ENCODE data around the gene JPH2.

Gene JPH2

GRCh38 chr20:44203161-44203560 is 16.2 kb upstream of the JPH2 start:
- no peak for TF ChIP-seq CTCF (IDR thresholded peaks at IDR 0.05)

GRCh38 chr20:44200983-44201382 is 14.0 kb upstream of the JPH2 start:
- TF ChIP-seq CTCF (IDR thresholded peaks at IDR 0.05): no peak

GRCh38 chr20:44200371-44200770 is 13.4 kb upstream of the JPH2 start:
- no peak for TF ChIP-seq CTCF (IDR thresholded peaks at IDR 0.05)

- no peak for TF ChIP-seq CTCF (IDR thresholded peaks at IDR 0.05)
These were observed 12.9 kb upstream of the JPH2 start for GRCh38 chr20:44199877-44200276.

- no peak for TF ChIP-seq CTCF (IDR thresholded peaks at IDR 0.05)
These were observed 11.9 kb upstream of the JPH2 start for GRCh38 chr20:44198872-44199271.

- no peak for TF ChIP-seq CTCF (IDR thresholded peaks at IDR 0.05)
These were observed 9.3 kb upstream of the JPH2 start for GRCh38 chr20:44196271-44196670.

- TF ChIP-seq CTCF (IDR thresholded peaks at IDR 0.05): no peak
These were observed 8.6 kb upstream of the JPH2 start for GRCh38 chr20:44195605-44196004.

GRCh38 chr20:44193801-44194200 is 6.8 kb upstream of the JPH2 start:
- TF ChIP-seq CTCF (IDR thresholded peaks at IDR 0.05): no peak
